Measurements from ENCODE around the gene ZNF296.
A peak's percentile ranks its signal among the peaks of the same experiment; 100 is the strongest.

ZNF296 gene

GRCh38 chr19:45056831-45057230 is 19.4 kb downstream of the ZNF296 start:
- H3K9me3 ChIP-seq (ENCODE audit: control insufficient read depth in 2 of 2, low read length in 2 of 2), result no peaks in the 10 kb centered on the region
- H3K9ac ChIP-seq (ENCODE audit: low read length in 2 of 2), result no peak overlapping the region
- H3K4me3 ChIP-seq (ENCODE audit: low read length in 2 of 2), result no peak overlapping the region
- peaks cover 77 to 80% of the 10 kb centered on the region in 2 donors for H3K36me3 ChIP-seq (ENCODE audit: control insufficient read depth in 2 of 2, insufficient read depth in 2 of 2, low read length in 2 of 2)
- no peak overlapping the region for H3K27ac ChIP-seq (ENCODE audit: low read length)
- no peaks in the 10 kb centered on the region for H3K27me3 ChIP-seq (ENCODE audit: control insufficient read depth in 1 of 2, insufficient read depth in 2 of 2, low read length in 2 of 2)
- H3K4me1 ChIP-seq (ENCODE audit: control insufficient read depth, insufficient read depth, low read length), result no peaks in the 10 kb centered on the region

DNA sequence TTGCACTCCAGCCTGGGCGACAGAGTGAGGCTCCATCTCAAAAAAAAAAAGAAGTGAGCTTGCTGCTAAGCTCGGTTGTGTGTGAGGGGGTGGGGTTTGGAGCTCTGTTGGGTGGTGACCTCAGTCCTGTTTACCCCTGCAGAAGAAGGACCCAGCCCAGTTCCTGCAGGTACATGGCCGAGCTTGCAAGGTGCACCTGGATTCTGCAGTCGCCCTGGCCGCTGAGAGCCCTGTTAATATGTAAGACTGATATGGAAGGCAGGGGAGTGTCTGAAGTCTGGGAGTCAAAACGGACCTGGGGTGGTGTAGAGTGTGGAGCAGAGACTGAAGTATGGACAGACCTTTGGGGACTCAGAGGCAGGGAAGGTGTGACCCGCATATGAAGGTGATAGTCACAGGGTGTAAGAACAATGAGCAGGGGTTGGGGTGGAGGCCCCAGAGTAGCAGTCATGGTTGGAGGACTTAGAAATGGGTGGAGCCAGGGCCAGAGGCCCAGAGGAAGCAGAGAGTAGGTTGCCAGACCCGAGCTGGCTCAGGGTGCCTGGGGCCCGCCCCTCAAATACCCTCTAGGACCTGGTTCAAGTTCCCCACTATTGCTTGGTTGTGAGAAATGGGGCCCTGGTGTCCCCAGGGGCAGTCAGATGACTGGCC is 24.2 kb downstream of the ZNF296 start:
- H3K4me1 ChIP-seq (ENCODE audit: control insufficient read depth, insufficient read depth, low read length), result peaks cover 13% of the 10 kb centered on the region
- H3K27ac ChIP-seq (ENCODE audit: low read length), result no peak overlapping the region
- no peak overlapping the region for H3K9ac ChIP-seq (ENCODE audit: low read length in 2 of 2)
- peaks cover 33 to 38% of the 10 kb centered on the region in 2 donors for H3K36me3 ChIP-seq (ENCODE audit: control insufficient read depth in 2 of 2, insufficient read depth in 2 of 2, low read length in 2 of 2)
- no peaks in the 10 kb centered on the region for H3K9me3 ChIP-seq (ENCODE audit: control insufficient read depth in 2 of 2, low read length in 2 of 2)
- no peaks in the 10 kb centered on the region for H3K27me3 ChIP-seq (ENCODE audit: control insufficient read depth in 1 of 2, insufficient read depth in 2 of 2, low read length in 2 of 2)
- no peak overlapping the region for H3K4me3 ChIP-seq (ENCODE audit: low read length in 2 of 2)

- Histone ChIP-seq H3K4me1 (ENCODE audit: control insufficient read depth, insufficient read depth, low read length) (peaks cover 22% of the 10 kb centered on the region), H3K36me3 (ENCODE audit: control insufficient read depth in 2 of 2, insufficient read depth in 2 of 2, low read length in 2 of 2) (peaks cover 19 to 29% of the 10 kb centered on the region in 2 donors), H3K27me3 (ENCODE audit: control insufficient read depth in 1 of 2, insufficient read depth in 2 of 2, low read length in 2 of 2) (no peaks in the 10 kb centered on the region), H3K9ac (ENCODE audit: low read length in 2 of 2) (peak overlapping the region in 1 of 2 donors; percentile 2), H3K9me3 (ENCODE audit: control insufficient read depth in 2 of 2, low read length in 2 of 2) (no peaks in the 10 kb centered on the region), H3K27ac (ENCODE audit: low read length) (peak overlapping the region; percentile 24), H3K4me3 (ENCODE audit: low read length in 2 of 2) (no peak overlapping the region)
Observed at GRCh38 chr19:45050036-45050435, 26.2 kb downstream of the ZNF296 start.

DNA sequence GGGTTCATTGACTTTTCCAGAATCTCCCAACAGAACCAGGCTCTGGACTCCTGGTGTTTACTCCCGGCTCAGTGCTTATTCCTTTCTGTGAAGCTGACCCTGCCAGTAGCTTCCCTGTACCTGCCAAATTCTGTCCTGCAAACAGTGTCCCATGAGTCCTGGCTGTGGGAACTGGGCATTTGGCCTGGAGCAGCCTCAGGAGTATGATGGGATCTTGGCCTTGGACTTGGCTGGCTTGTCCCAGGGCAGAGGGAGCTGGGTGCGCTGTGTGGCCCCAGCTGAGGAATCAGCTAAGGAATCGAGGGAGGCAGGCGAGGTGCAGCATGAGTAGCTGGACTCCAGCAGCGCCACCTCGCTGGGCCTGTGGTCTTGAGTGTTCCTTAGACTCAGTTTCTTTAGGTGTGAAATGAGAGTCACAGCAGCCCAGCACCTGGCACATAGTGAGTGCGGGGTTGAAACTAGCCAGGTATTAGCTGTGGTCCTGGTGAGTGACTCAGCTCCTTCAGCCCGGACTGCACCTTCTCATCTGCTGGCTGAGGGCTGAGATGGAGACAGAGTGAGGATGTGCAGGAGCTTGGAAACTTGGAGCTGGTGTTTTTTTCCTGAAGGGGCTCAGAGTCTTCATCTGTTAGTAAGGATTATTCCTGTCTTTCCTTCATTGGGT is 27.1 kb downstream of the ZNF296 start:
- Histone ChIP-seq H3K36me3 (ENCODE audit: control insufficient read depth in 2 of 2, insufficient read depth in 2 of 2, low read length in 2 of 2) (peaks cover 12 to 28% of the 10 kb centered on the region in 2 donors), H3K9me3 (ENCODE audit: control insufficient read depth in 2 of 2, low read length in 2 of 2) (no peaks in the 10 kb centered on the region), H3K4me1 (ENCODE audit: control insufficient read depth, insufficient read depth, low read length) (peaks cover 22% of the 10 kb centered on the region), H3K27ac (ENCODE audit: low read length) (peak overlapping the region; percentile 24), H3K4me3 (ENCODE audit: low read length in 2 of 2) (no peak overlapping the region), H3K9ac (ENCODE audit: low read length in 2 of 2) (no peak overlapping the region), H3K27me3 (ENCODE audit: control insufficient read depth in 1 of 2, insufficient read depth in 2 of 2, low read length in 2 of 2) (no peaks in the 10 kb centered on the region)

DNA sequence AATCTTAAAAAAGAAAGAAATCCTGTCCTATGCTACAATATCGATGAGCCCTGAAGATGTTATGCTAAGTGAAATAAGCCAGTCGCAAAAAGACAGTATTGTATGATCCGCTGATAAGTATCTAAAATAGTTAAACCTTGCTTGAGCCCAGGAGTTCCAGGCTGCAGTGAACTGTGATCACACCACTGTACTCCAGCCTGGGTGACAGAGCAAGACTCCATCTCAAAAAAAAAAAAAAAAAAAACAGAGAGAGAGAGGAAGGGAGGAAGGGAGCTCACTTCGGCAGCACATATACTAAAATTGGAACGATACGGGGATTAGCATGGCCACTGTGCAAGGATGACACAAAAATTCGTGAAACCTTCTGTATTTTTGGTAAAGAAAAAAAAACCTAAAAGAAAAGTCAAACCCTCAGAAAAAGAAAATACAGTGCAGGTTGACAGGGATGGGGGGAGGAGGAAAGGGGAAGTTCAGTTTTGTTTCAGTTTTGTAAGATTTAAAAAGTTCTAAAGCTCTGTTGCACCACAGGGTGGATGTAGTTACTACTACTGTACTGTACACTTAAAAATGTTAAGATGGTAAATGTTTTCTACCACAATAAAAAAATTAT is 29.0 kb downstream of the ZNF296 start:
- H3K9ac ChIP-seq (ENCODE audit: low read length in 2 of 2), result no peak overlapping the region
- peaks cover 22% of the 10 kb centered on the region for H3K4me1 ChIP-seq (ENCODE audit: control insufficient read depth, insufficient read depth, low read length)
- no peak overlapping the region for H3K27ac ChIP-seq (ENCODE audit: low read length)
- H3K4me3 ChIP-seq (ENCODE audit: low read length in 2 of 2), result no peak overlapping the region
- no peaks in the 10 kb centered on the region for H3K27me3 ChIP-seq (ENCODE audit: control insufficient read depth in 1 of 2, insufficient read depth in 2 of 2, low read length in 2 of 2)
- H3K36me3 ChIP-seq (ENCODE audit: control insufficient read depth in 2 of 2, insufficient read depth in 2 of 2, low read length in 2 of 2), result peaks cover 3 to 20% of the 10 kb centered on the region in 2 donors
- no peaks in the 10 kb centered on the region for H3K9me3 ChIP-seq (ENCODE audit: control insufficient read depth in 2 of 2, low read length in 2 of 2)

- no peak overlapping the region for H3K9ac ChIP-seq (ENCODE audit: low read length in 2 of 2)
- no peak overlapping the region for H3K27ac ChIP-seq (ENCODE audit: low read length)
- peaks cover 9 to 25% of the 10 kb centered on the region in 2 donors for H3K36me3 ChIP-seq (ENCODE audit: control insufficient read depth in 2 of 2, insufficient read depth in 2 of 2, low read length in 2 of 2)
- H3K4me3 ChIP-seq (ENCODE audit: low read length in 2 of 2), result no peak overlapping the region
- H3K27me3 ChIP-seq (ENCODE audit: control insufficient read depth in 1 of 2, insufficient read depth in 2 of 2, low read length in 2 of 2), result no peaks in the 10 kb centered on the region
- H3K9me3 ChIP-seq (ENCODE audit: control insufficient read depth in 2 of 2, low read length in 2 of 2), result no peaks in the 10 kb centered on the region
- H3K4me1 ChIP-seq (ENCODE audit: control insufficient read depth, insufficient read depth, low read length), result peaks cover 28% of the 10 kb centered on the region
Observed at GRCh38 chr19:45046355-45046754, 29.9 kb downstream of the ZNF296 start.

DNA sequence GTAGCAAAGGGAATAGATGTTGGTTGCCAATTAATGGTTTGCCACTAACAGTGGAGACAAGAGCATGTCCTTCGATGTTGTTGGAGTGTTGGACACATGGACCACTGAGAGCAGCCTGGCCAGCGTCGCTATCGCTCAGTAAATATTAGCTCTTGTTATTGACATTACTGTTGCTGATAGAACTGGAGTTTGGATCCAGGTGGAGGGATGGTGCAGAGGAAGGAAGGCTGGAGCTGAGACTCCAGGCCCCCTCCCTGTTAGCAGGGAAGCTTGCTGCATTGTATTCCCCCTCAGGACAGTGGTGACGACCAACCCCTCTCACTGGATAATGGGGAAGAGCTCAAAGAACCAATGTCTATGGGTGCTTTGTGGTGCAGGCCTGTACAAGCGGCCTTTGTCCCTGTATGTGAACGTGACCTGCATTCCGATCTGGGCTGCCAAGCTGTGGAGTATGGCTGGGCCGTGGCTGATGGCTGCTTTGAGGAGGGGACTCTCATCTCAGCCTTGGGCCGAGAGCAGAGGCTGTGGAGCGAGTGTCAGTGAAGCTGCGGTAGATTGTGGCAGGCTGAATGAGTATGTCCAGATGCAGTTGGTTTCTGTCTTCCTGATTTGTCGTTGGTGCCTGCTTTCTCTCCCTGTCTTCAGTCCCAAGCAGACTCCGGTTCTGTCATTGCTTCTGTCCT is 30.5 kb downstream of the ZNF296 start:
- Histone ChIP-seq H3K27ac (ENCODE audit: low read length) (no peak overlapping the region), H3K4me1 (ENCODE audit: control insufficient read depth, insufficient read depth, low read length) (peaks cover 31% of the 10 kb centered on the region), H3K4me3 (ENCODE audit: low read length in 2 of 2) (no peak overlapping the region), H3K9me3 (ENCODE audit: control insufficient read depth in 2 of 2, low read length in 2 of 2) (no peaks in the 10 kb centered on the region), H3K36me3 (ENCODE audit: control insufficient read depth in 2 of 2, insufficient read depth in 2 of 2, low read length in 2 of 2) (peaks cover 12 to 26% of the 10 kb centered on the region in 2 donors), H3K9ac (ENCODE audit: low read length in 2 of 2) (no peak overlapping the region), H3K27me3 (ENCODE audit: control insufficient read depth in 1 of 2, insufficient read depth in 2 of 2, low read length in 2 of 2) (no peaks in the 10 kb centered on the region)

DNA sequence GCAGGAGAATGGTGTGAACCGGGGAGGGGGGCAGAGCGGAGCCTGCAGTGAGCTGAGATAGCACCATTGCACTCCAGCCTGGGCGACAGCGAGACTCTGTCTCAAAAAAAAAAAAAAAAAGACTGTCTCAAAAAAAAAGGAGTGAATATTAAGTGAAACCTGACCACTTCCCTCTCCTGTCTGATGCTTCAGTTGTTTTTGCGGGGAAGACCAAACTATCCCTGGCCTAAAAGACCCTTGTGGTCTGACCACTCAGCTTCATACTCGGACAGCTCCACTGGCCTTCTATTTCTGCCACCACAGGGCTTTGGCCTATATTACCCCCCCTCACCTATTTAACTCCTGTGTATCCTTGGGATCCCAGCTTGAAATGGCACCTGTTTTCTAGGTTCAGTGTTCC is 35.2 kb downstream of the ZNF296 start:
- H3K9me3 ChIP-seq (ENCODE audit: control insufficient read depth in 2 of 2, low read length in 2 of 2), result no peaks in the 10 kb centered on the region
- peaks cover 32% of the 10 kb centered on the region for H3K4me1 ChIP-seq (ENCODE audit: control insufficient read depth, insufficient read depth, low read length)
- H3K27ac ChIP-seq (ENCODE audit: low read length), result no peak overlapping the region
- H3K9ac ChIP-seq (ENCODE audit: low read length in 2 of 2), result no peak overlapping the region
- H3K27me3 ChIP-seq (ENCODE audit: control insufficient read depth in 1 of 2, insufficient read depth in 2 of 2, low read length in 2 of 2), result no peaks in the 10 kb centered on the region
- H3K36me3 ChIP-seq (ENCODE audit: control insufficient read depth in 2 of 2, insufficient read depth in 2 of 2, low read length in 2 of 2), result peaks cover 19 to 31% of the 10 kb centered on the region in 2 donors
- no peak overlapping the region for H3K4me3 ChIP-seq (ENCODE audit: low read length in 2 of 2)

GRCh38 chr19:45040059-45040771 is 36.1 kb downstream of the ZNF296 start:
- Histone ChIP-seq H3K9me3 (ENCODE audit: control insufficient read depth in 2 of 2, low read length in 2 of 2) (no peaks in the 10 kb centered on the region), H3K27me3 (ENCODE audit: control insufficient read depth in 1 of 2, insufficient read depth in 2 of 2, low read length in 2 of 2) (no peaks in the 10 kb centered on the region), H3K4me1 (ENCODE audit: control insufficient read depth, insufficient read depth, low read length) (peaks cover 25% of the 10 kb centered on the region), H3K27ac (ENCODE audit: low read length) (peak overlapping the region; percentile 91), H3K36me3 (ENCODE audit: control insufficient read depth in 2 of 2, insufficient read depth in 2 of 2, low read length in 2 of 2) (peaks cover 23 to 32% of the 10 kb centered on the region in 2 donors), H3K9ac (ENCODE audit: low read length in 2 of 2) (peak overlapping the region; percentile 94 to 96), H3K4me3 (ENCODE audit: low read length in 2 of 2) (peak overlapping the region; percentile 78 to 96)
